HG02973 (cell line): ENCODE measurements around the gene IQCM.

Source experiments
- ATAC-seq: cut with Tn5 transposase; IDR thresholded peaks from one replicate; pipeline ENCODE4 v1.9.1; 2021; ENCODE audit warnings: moderate library complexity; ENCODE audit not compliant: unreplicated experiment

Gene IQCM

DNA sequence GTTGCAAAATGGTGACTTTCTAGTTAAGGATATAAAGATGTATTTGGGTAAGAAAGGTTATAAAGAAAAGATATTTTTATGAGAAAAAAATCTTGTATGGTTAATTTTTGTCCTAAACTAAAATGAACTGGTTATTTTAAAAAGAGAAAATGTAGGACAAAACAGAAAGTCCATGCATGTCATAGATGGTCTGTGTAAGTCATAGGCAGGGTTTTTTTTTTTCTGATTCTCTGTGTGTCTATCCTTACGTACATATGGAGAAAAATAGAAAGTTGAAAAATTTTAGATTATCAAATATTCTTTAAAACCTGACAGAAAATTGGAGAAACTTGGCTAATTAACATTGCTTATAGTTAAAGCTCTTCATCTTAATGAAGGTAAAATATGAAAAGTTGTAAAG, 493.4 kb downstream of the IQCM start:
- no peak for ATAC-seq

DNA sequence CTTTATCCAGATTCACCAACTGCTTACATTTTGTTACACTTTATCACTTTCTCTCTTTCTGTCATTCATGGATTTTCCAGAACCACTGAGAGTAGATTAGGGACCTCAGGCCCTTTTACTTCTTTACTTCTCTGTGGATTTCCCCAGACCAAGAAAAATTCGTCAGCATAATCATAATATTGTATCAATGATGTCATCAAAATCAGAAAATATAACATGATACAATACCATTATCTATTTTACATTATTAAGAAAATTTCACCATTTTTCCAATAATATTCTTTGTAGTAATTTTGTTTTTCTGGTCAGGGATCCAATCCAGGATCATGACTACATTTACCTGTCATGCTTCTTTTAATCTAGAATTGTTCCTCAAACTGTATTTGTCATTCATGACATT, 494.2 kb downstream of the IQCM start:
- ATAC-seq = no peak

- no peak for ATAC-seq
These were observed 504.6 kb downstream of the IQCM start for GRCh38 chr4:149311076-149311475.

DNA sequence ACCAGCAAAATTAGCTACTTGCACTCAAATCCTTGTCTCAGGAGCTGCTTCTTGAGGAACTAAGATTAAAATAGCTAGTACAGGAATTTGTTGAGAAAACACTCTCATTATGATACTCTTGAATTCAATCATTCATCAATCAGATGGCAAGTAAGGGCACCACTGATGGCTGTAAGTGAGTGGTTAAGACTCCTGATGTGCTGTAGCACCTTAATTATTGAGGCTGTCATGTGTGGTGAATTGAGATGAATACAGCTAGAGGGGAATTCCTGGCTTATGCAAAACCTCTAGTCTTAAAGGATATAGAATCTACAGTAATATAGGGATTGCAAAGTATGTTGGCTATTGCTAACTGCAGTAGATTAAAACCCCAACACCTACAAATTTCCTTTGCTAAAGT, 509.1 kb downstream of the IQCM start:
- ATAC-seq = no peak
